ENCODE measurements around the gene PTPN14. TPM values are rescaled to one million over a fixed set of nuclear protein-coding genes. Genes with fewer than 3 reads are reported as not detected.
A peak's percentile ranks its signal among the peaks of the same experiment; 100 is the strongest.

PTPN14 gene
- total and polyA plus RNA-seq, 2 of the 8 experiments (the other 6 are each of a cell fraction or from before 2014, with no cell fraction given), result 14.4 to 93.6 TPM

GRCh38 chr1:214312530-214313051, 238.8 kb downstream of the PTPN14 start (continued):
- TF ChIP-seq SRF (IDR thresholded peaks at IDR 0.05; ENCODE audit: low read depth, low read length) (no peak), E2F6 (IDR thresholded peaks at IDR 0.05) (peak; percentile 76), TCF12 (IDR thresholded peaks at IDR 0.05; ENCODE audit: low read depth, low read length) (no peak), CTCF (IDR thresholded peaks at IDR 0.05; ENCODE audit: control extremely low read depth in 1 of 3, insufficient read depth in 1 of 3, low read depth in 1 of 3, low read length in 3 of 3) (no peak), CBX8 (IDR thresholded peaks at IDR 0.05; ENCODE audit: borderline replicate concordance, low read depth, low read length) (no peak), FOSL1 (IDR thresholded peaks at IDR 0.05; ENCODE audit: insufficient read depth, low read depth, low read length) (no peak), RXRA (IDR thresholded peaks at IDR 0.05; ENCODE audit: insufficient read depth, low read depth, low read length) (no peak), SIRT6 (IDR thresholded peaks at IDR 0.05; ENCODE audit: low read length) (no peak), SAP30 (IDR thresholded peaks at IDR 0.05; ENCODE audit: insufficient read depth, insufficient replicate concordance, low read length) (no peak), BRCA1 (IDR thresholded peaks at IDR 0.05; ENCODE audit: low read depth, low read length) (no peak), ATF3 (IDR thresholded peaks at IDR 0.05; ENCODE audit: insufficient read depth, low read depth, low read length) (no peak), KDM4A (IDR thresholded peaks at IDR 0.05; ENCODE audit: low read depth, low read length, severe bottlenecking) (no peak)
